Measurements from ENCODE around the gene ANTXRL.
"Not testable (repeated sequence)": the region's sequence is repeated elsewhere in the genome, so short reads cannot be mapped to it uniquely, and the experiment has no call there.

- TF ChIP-seq CTCF (conservative IDR thresholded peaks at IDR 0.05; ENCODE audit: low read length); EZH2phosphoT487 (IDR thresholded peaks at IDR 0.05; ENCODE audit: borderline replicate concordance, low read depth, low read length): not testable (repeated sequence)
Observed at GRCh38 chr10:46377651-46378050, 90.9 kb downstream of the ANTXRL start.
